ENCODE results near the gene IER5. TPM values are rescaled to one million over a fixed set of nuclear protein-coding genes. Genes with fewer than 3 reads are reported as not detected.

Gene IER5
- total RNA-seq, 4 donors from 2014 or later: 10.7 to 16.7 (median 14.9) TPM

DNA sequence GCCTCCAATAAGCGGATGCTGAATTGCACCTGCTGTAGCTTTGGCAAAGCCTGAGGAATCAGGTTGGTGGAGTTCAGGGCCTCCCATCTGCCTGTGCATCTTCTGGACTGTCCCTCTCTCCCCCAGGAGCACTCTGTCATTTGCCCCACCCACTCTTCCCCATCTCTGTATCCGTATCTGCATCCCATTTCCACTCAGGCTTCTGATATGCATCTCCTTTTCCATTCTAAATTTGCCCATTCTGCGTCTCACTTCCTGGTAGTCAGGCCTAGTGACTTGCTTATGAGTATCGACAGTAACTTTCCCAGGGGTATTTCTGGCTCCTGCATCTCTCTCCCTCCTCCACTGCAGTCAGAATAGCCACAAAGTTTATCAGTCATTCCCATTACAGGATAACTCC lies 39.1 kb upstream of the IER5 start:
- 78 to 100% methylated on average over 1 to 3 of the region's 4 CpGs for WGBS, 2 donors (ENCODE audit: low coverage in 1 of 2)
- ATAC-seq: no peak
- no peak overlapping the region for H3K4me3 ChIP-seq
- H3K9me3 ChIP-seq: no peaks in the 10 kb centered on the region
- H3K36me3 ChIP-seq: peaks cover 0 to 58% of the 10 kb centered on the region in 2 donors
- no peaks in the 10 kb centered on the region for H3K4me1 ChIP-seq
- H3K27me3 ChIP-seq: no peaks in the 10 kb centered on the region
- TF ChIP-seq POLR2A (IDR thresholded peaks at IDR 0.05) (no peak), POLR2AphosphoS5 (IDR thresholded peaks at IDR 0.05) (no peak), EP300 (IDR thresholded peaks at IDR 0.05) (no peak)
- TF ChIP-seq, protein P1, sequence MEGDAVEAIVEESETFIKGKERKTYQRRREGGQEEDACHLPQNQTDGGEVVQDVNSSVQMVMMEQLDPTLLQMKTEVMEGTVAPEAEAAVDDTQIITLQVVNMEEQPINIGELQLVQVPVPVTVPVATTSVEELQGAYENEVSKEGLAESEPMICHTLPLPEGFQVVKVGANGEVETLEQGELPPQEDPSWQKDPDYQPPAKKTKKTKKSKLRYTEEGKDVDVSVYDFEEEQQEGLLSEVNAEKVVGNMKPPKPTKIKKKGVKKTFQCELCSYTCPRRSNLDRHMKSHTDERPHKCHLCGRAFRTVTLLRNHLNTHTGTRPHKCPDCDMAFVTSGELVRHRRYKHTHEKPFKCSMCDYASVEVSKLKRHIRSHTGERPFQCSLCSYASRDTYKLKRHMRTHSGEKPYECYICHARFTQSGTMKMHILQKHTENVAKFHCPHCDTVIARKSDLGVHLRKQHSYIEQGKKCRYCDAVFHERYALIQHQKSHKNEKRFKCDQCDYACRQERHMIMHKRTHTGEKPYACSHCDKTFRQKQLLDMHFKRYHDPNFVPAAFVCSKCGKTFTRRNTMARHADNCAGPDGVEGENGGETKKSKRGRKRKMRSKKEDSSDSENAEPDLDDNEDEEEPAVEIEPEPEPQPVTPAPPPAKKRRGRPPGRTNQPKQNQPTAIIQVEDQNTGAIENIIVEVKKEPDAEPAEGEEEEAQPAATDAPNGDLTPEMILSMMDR (IDR thresholded peaks at IDR 0.05): no peak
- no peak overlapping the region for H3K27ac ChIP-seq

DNA sequence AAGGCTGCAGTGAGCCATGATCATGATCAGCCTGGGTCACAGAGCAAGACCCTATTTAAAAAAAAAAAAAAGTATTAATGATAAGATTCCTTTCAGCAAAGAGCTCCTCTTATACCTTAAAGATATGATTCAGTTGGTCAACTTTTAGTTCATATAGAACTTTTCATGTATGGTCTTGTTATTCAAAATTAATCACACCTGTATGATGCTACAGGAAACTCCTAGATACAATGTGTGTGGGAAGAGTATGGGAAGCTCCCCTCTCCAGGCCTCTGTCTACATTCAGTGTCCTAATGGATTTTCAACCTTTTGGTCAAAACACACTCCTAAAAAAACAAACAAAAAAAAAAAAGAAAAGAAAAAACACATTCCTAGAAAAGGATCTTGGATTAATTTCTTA lies 37.6 kb upstream of the IER5 start:
- no peak for TF ChIP-seq POLR2AphosphoS5 (IDR thresholded peaks at IDR 0.05)
- TF ChIP-seq, protein P1 (IDR thresholded peaks at IDR 0.05): no peak
- TF ChIP-seq EP300 (IDR thresholded peaks at IDR 0.05): no peak
- TF ChIP-seq POLR2A (IDR thresholded peaks at IDR 0.05): no peak
- H3K4me1 ChIP-seq: no peaks in the 10 kb centered on the region
- no peaks in the 10 kb centered on the region for H3K9me3 ChIP-seq
- ATAC-seq: no peak
- H3K36me3 ChIP-seq: peaks cover 0 to 63% of the 10 kb centered on the region in 2 donors
- H3K27ac ChIP-seq: no peak overlapping the region
- no peak overlapping the region for H3K4me3 ChIP-seq
- H3K27me3 ChIP-seq: no peaks in the 10 kb centered on the region

DNA sequence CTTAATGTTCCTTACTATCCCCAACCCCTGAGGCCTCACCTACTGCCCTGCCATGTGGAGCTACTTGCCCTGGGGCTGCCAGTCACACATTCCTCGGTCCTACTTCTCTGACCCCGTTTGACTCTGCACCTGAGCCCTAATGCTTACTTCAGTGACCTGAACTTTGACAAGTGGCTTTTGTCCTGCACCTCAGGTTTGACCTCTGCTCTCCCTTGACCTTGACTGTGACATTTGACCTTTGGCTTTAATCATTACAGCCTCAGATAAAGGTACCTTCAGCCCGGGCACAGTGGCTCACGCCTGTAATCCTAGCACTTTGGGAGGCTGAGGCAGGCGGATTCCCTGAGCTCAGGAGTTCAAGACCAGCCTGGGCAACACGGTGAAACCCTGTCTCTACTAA lies 31.9 kb upstream of the IER5 start:
- no peak for ATAC-seq

DNA sequence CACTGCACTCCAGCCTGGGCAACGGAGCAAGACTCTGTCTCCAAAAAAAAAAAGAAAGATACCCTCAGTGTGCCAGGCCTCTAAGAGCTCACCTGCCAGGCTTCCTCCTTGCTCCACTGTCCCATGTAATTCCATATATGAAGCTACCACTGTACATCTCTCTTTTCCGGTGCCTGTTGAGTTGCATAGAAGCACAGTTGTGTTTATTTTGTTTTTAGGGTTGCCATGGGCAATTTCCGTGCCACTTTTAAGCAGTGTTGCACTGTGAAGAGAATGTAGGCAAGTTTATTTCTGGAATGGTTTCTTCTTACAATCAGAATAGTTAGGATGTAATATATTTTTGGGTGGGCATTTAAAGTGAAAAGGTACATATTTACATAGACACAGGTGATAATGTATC lies 31.4 kb upstream of the IER5 start:
- peak overlapping the region in 3 of 4 donors; percentile 8 to 45 (median 10) for H3K27ac ChIP-seq
- WGBS, 2 donors (ENCODE audit: low coverage in 1 of 2): 10 to 35% methylated on average over 3 of the region's 3 CpGs
- ATAC-seq: no peak

More for the DNA sequence above, 31.9 kb upstream of the IER5 start:
- Histone ChIP-seq H3K36me3 (peaks cover 0 to 50% of the 10 kb centered on the region in 2 donors), H3K27ac (peak overlapping the region in 3 of 4 donors; percentile 8 to 45 (median 10)), H3K9me3 (no peaks in the 10 kb centered on the region), H3K27me3 (no peaks in the 10 kb centered on the region), H3K4me1 (peaks cover 2 to 20% (median 3%) of the 10 kb centered on the region in 3 donors), H3K4me3 (no peak overlapping the region)
- 82 to 93% methylated on average over 2 of the region's 6 CpGs for WGBS, 2 donors (ENCODE audit: low coverage in 1 of 2)
- TF ChIP-seq, protein P1 (IDR thresholded peaks at IDR 0.05): no peak
- TF ChIP-seq POLR2A (IDR thresholded peaks at IDR 0.05) (no peak), POLR2AphosphoS5 (IDR thresholded peaks at IDR 0.05) (no peak), EP300 (IDR thresholded peaks at IDR 0.05) (no peak)

DNA sequence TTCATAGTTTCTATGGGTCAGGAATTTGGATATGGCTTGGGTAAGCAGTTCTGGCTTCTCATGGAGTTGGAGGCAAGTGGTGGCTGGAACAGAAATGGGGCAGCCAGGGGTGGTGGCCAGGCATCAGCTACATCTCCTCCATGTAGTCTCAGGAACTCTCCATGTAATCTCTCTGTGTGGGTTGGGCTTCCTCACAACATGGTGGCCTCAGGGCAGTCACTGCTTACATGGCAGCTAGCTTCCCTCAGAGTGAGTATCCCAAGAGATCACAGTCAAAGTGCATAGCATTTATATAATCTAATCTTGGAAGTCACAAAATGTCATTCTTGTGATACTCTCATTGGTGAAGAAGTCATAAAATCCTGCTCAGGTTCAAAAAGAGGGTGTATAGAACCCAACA lies 29.1 kb upstream of the IER5 start:
- Histone ChIP-seq H3K4me3 (no peak overlapping the region), H3K4me1 (peaks cover 3 to 20% (median 4%) of the 10 kb centered on the region in 3 donors), H3K36me3 (peaks cover 0 to 31% of the 10 kb centered on the region in 2 donors), H3K27ac (no peak overlapping the region), H3K9me3 (no peaks in the 10 kb centered on the region), H3K27me3 (no peaks in the 10 kb centered on the region)
- ATAC-seq: no peak
- TF ChIP-seq, protein P1 (IDR thresholded peaks at IDR 0.05): no peak
- TF ChIP-seq POLR2A (IDR thresholded peaks at IDR 0.05): no peak
- TF ChIP-seq EP300 (IDR thresholded peaks at IDR 0.05): no peak
- no peak for TF ChIP-seq POLR2AphosphoS5 (IDR thresholded peaks at IDR 0.05)

More for the DNA sequence above, 31.4 kb upstream of the IER5 start:
- no peaks in the 10 kb centered on the region for H3K27me3 ChIP-seq
- no peak overlapping the region for H3K4me3 ChIP-seq
- TF ChIP-seq POLR2AphosphoS5 (IDR thresholded peaks at IDR 0.05): no peak
- H3K36me3 ChIP-seq: peaks cover 0 to 49% of the 10 kb centered on the region in 2 donors
- H3K9me3 ChIP-seq: no peaks in the 10 kb centered on the region
- peaks cover 3 to 20% (median 4%) of the 10 kb centered on the region in 3 donors for H3K4me1 ChIP-seq

All from gastroesophageal sphincter (tissue), 4 donors.